ENCODE results near the gene XRCC3. TPM values are rescaled to one million over a fixed set of nuclear protein-coding genes. Genes with fewer than 3 reads are reported as not detected.

XRCC3 gene
- total and polyA plus RNA-seq, 2 donors (not counting 3 experiments of a cell fraction or from before 2014, with no cell fraction given), result 13.6 to 27.2 TPM

GRCh38 chr14:103744621-103745395 is 29.6 kb upstream of the XRCC3 start:
- H3K9me1 ChIP-seq (replicated peaks; ENCODE audit: control insufficient read depth, extremely low read depth, insufficient read depth, low read length), result no peaks in the 10 kb centered on the region
- H3K4me3 ChIP-seq (replicated peaks in 1 of 3; ENCODE audit: insufficient read depth in 1 of 3, low read depth in 1 of 3, low read length in 3 of 3), result no peak overlapping the region
- no TSS peak for BruUV-seq (replicated peaks)
- no peak overlapping the region for H2AFZ ChIP-seq (ENCODE audit: low read depth, low read length)
- dilution Hi-C loops (cut with MboI; ENCODE audit: extremely low pct_ligation_motif_present, low sequenced_read_pairs) (no loop called here), intact Hi-C loops (cut with micrococcal nuclease) (no loop called here)
- no peak overlapping the region for H3K27ac ChIP-seq (ENCODE audit: insufficient read depth, low read depth, low read length)
- H3K9me3 ChIP-seq (replicated peaks; ENCODE audit: control insufficient read depth, insufficient read depth, low read length), result no peaks in the 10 kb centered on the region
- H3K4me2 ChIP-seq (ENCODE audit: insufficient read depth, low read length), result no peak overlapping the region
- ChIA-PET CTCF (interaction anchor here (0.6 kb wide), 1 partner anchor 12 kb away, joined by 3 read pairs; no protein-coding TSS in a partner anchor), POLR2A (no interaction called here)
- no peak for FAIRE-seq
- no peaks in the 10 kb centered on the region for H3K79me2 ChIP-seq (ENCODE audit: control insufficient read depth, insufficient read depth, low read length)
- no peaks in the 10 kb centered on the region for H4K20me1 ChIP-seq (replicated peaks; ENCODE audit: control insufficient read depth, extremely low read depth, insufficient read depth, low read length)
- no peaks in the 10 kb centered on the region for H3K27me3 ChIP-seq (ENCODE audit: control insufficient read depth in 2 of 2, insufficient read depth in 2 of 2, low read length in 2 of 2)
- TF ChIP-seq EZH2 (IDR thresholded peaks at IDR 0.05; ENCODE audit: borderline replicate concordance, low read depth, low read length, severe bottlenecking), result no peak
- no peak for TF ChIP-seq GATA2 (IDR thresholded peaks at IDR 0.05; ENCODE audit: insufficient read depth, insufficient read length, low read depth, low read length)
- TF ChIP-seq POLR2A (IDR thresholded peaks at IDR 0.05; ENCODE audit: low read depth, low read length), result no peak
- TF ChIP-seq JUN (IDR thresholded peaks at IDR 0.05; ENCODE audit: borderline replicate concordance, insufficient read depth, insufficient read length, low read depth), result no peak
- no peak for TF ChIP-seq POLR2AphosphoS5 (IDR thresholded peaks at IDR 0.05; ENCODE audit: insufficient read depth, low read depth, low read length)
- no peak for TF ChIP-seq FOS (IDR thresholded peaks at IDR 0.05; ENCODE audit: borderline replicate concordance, insufficient read depth, low read length)
- TF ChIP-seq MYC (IDR thresholded peaks at IDR 0.05; ENCODE audit: low read depth, low read length), result no peak
- TF ChIP-seq, protein P1, sequence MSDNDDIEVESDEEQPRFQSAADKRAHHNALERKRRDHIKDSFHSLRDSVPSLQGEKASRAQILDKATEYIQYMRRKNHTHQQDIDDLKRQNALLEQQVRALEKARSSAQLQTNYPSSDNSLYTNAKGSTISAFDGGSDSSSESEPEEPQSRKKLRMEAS (IDR thresholded peaks at IDR 0.05; ENCODE audit: insufficient read depth, insufficient read length), result no peak
- TF ChIP-seq, protein P2, sequence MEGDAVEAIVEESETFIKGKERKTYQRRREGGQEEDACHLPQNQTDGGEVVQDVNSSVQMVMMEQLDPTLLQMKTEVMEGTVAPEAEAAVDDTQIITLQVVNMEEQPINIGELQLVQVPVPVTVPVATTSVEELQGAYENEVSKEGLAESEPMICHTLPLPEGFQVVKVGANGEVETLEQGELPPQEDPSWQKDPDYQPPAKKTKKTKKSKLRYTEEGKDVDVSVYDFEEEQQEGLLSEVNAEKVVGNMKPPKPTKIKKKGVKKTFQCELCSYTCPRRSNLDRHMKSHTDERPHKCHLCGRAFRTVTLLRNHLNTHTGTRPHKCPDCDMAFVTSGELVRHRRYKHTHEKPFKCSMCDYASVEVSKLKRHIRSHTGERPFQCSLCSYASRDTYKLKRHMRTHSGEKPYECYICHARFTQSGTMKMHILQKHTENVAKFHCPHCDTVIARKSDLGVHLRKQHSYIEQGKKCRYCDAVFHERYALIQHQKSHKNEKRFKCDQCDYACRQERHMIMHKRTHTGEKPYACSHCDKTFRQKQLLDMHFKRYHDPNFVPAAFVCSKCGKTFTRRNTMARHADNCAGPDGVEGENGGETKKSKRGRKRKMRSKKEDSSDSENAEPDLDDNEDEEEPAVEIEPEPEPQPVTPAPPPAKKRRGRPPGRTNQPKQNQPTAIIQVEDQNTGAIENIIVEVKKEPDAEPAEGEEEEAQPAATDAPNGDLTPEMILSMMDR (IDR thresholded peaks at IDR 0.05; ENCODE audit: extremely low read depth in 1 of 2, insufficient read depth in 1 of 2, low read depth in 1 of 2, low read length in 2 of 2), result no peak
- H3K36me3 ChIP-seq (ENCODE audit: control insufficient read depth in 2 of 2, extremely low read depth in 1 of 2, insufficient read depth in 2 of 2, low read length in 2 of 2), result peaks cover 0 to 21% of the 10 kb centered on the region in 2 experiments
- H3K9ac ChIP-seq (replicated peaks; ENCODE audit: extremely low read depth, insufficient read depth, low read length), result no peak overlapping the region
- no peak for DNase-seq (ENCODE audit: low read depth, low spot score)
- H3K4me1 ChIP-seq (ENCODE audit: control insufficient read depth, extremely low read depth, insufficient read depth, low read length), result peaks cover 22% of the 10 kb centered on the region

Measured in endothelial cell of umbilical vein (primary cell).